Keratinocyte (primary cell): ENCODE data around the gene RCBTB2. TPM values are rescaled to one million over a fixed set of nuclear protein-coding genes. Genes with fewer than 3 reads are reported as not detected.

Experiments
- DNase-seq: peaks from one replicate; pipeline ENCODE4 v3.0.0-alpha.2; 2011; ENCODE audit warnings: low read depth, missing footprints, low spot score
- FAIRE-seq: peaks from 2 replicates; lab custom pipeline; 2011; peaks lifted over from hg19 to GRCh38; lab: Jason Lieb, UNC
- H2AFZ ChIP-seq: 2 replicates; pipeline ENCODE4 v1.6.0; 2012; ENCODE audit warnings: low read length, control low read depth, inconsistent platforms; ENCODE audit not compliant: control insufficient read depth
- H3K27ac ChIP-seq: 2 replicates; pipeline ENCODE4 v1.5.1; 2011; ENCODE audit warnings: low read length; ENCODE audit not compliant: control insufficient read depth, insufficient read depth
- H3K27me3 ChIP-seq: 3 replicates; pipeline ENCODE4 v1.6.0; 2011; ENCODE audit warnings: low read length; ENCODE audit not compliant: control insufficient read depth, insufficient read depth; ENCODE audit errors: extremely low read depth
- H3K36me3 ChIP-seq, 2 experiments: 2 replicates in 1 of 2; 3 replicates in 1 of 2; pipeline ENCODE4 v1.5.1; 2011; ENCODE audit warnings: low read length in 2 of 2, mild to moderate bottlenecking in 1 of 2; ENCODE audit not compliant: control insufficient read depth in 2 of 2, insufficient read depth in 2 of 2; ENCODE audit errors: extremely low read depth in 1 of 2
- H3K4me1 ChIP-seq: 3 replicates; pipeline ENCODE4 v1.5.1; 2011; ENCODE audit warnings: low read length; ENCODE audit not compliant: control insufficient read depth, insufficient read depth; ENCODE audit errors: extremely low read depth
- H3K4me2 ChIP-seq: 3 replicates; pipeline ENCODE4 v1.6.0; 2011; ENCODE audit warnings: low read depth, low read length; ENCODE audit not compliant: control insufficient read depth, insufficient read depth; ENCODE audit errors: extremely low read depth
- H3K4me3 ChIP-seq, 3 experiments: fragments of 200-600 bp in 1 of 3; sonication (generic) in 1 of 3; 2 replicates in 2 of 3; 3 replicates in 1 of 3; pipeline ENCODE4 v1.5.1; 2011 to 2016; ENCODE audit warnings: low read length in 3 of 3, mild to moderate bottlenecking in 3 of 3, control low read depth in 2 of 3, inconsistent platforms in 1 of 3, low read depth in 1 of 3, mixed read lengths in 1 of 3, mixed run types in 1 of 3, moderate library complexity in 1 of 3; ENCODE audit not compliant: control insufficient read depth in 2 of 3, insufficient read depth in 2 of 3; ENCODE audit errors: extremely low read depth in 1 of 3
- H3K79me2 ChIP-seq: 2 replicates; pipeline ENCODE4 v1.6.0; 2012; ENCODE audit warnings: low read length; ENCODE audit not compliant: control insufficient read depth, insufficient read depth
- H3K9ac ChIP-seq: 3 replicates; pipeline ENCODE4 v1.6.0; 2011; ENCODE audit warnings: low read length; ENCODE audit not compliant: control insufficient read depth, insufficient read depth; ENCODE audit errors: extremely low read depth
- H3K9me1 ChIP-seq: 3 replicates; pipeline ENCODE4 v1.6.0; 2011; ENCODE audit warnings: low read length; ENCODE audit not compliant: control insufficient read depth, insufficient read depth; ENCODE audit errors: extremely low read depth
- H3K9me3 ChIP-seq: 2 replicates; pipeline ENCODE4 v1.5.1; 2012; ENCODE audit warnings: low read depth, low read length; ENCODE audit not compliant: control insufficient read depth
- H4K20me1 ChIP-seq: 3 replicates; pipeline ENCODE4 v1.6.0; 2011; ENCODE audit warnings: low read length; ENCODE audit not compliant: control insufficient read depth, insufficient read depth; ENCODE audit errors: extremely low read depth
- EZH2 ChIP-seq: IDR thresholded peaks from one replicate; pipeline ENCODE4 v1.6.1; 2012; ENCODE audit warnings: inconsistent platforms, mild to moderate bottlenecking, low read length, moderate library complexity
- dilution Hi-C: fragments of 300-500 bp; cut with MboI; formaldehyde crosslinking; loops from one replicate; pipeline ENCODE4 v1.7.0; 2020; ENCODE audit warnings: low sequenced_read_pairs; ENCODE audit not compliant: extremely low pct_ligation_motif_present
- polyA plus RNA-seq, 5 experiments: library from polyadenylated mRNA; depleted of rRNA in 3 of 5; stranded (reverse) in 3 of 5; stranded (forward) in 1 of 5; unstranded in 1 of 5; fragments of >200 nt; gene quantifications; 1 replicate in 1 of 5; 2 replicates in 3 of 5; 3 replicates in 1 of 5; pipeline versions ENCODE4 v1.2.1 to v1.2.3, GENCODE V29; 2011 to 2012; ENCODE audit warnings: missing spikeins in 2 of 5, low read depth in 1 of 5, low replicate concordance in 1 of 5
- TF ChIP-seq, protein P1 (sequence below), 3 experiments: IDR thresholded peaks in 1 of 3; conservative IDR thresholded peaks in 1 of 3; optimal IDR thresholded peaks in 1 of 3; 2 replicates in 2 of 3; 3 replicates in 1 of 3; pipeline versions ENCODE3 to v1.5.1; 2011; ENCODE audit warnings: low read length in 3 of 3, mild to moderate bottlenecking in 3 of 3, moderate library complexity in 2 of 3, control low read depth in 1 of 3, inconsistent platforms in 1 of 3; ENCODE audit not compliant: insufficient read depth in 2 of 3; ENCODE audit errors: extremely low read depth in 1 of 3

Gene RCBTB2
- polyA plus RNA-seq, 1 donor (not counting 4 experiments of a cell fraction or from before 2014, with no cell fraction given), result 5.5 TPM

DNA sequence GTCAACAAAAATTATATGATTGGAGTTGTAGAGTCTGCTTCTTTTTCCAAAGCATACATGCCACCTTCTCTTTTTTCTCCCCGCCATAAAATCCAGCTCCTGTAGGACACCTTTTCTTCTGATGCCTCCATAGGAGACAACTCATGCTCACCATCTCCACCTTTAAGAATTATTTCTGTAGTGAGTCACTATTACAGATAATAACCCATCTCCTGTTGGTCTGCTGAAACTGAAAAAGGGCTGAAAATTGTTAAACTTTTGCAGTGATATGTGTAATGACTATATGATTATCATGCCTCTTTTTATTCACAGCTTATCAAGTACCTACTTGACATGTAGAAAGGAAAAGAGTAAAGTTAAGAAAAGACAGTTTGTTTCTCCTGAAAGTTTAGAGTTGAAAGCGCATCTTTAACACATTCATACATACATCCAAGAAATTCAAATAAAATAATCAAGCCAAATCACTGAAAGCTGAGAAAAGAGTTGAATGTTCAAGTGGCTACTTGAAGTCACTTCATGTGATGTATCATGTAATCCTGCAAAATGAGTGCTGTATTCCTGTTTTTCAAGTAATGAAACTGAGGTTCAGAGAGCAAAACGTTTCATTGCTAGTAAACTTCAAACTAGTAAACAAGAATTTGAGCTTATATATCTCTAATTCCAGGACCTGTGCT is 84.5 kb downstream of the RCBTB2 start:
- Histone ChIP-seq H2AFZ (no peak overlapping the region), H3K4me2 (peak overlapping the region; percentile 80), H3K27me3 (no peaks in the 10 kb centered on the region), H3K4me3 (peak overlapping the region in 2 of 3 experiments; percentile 11 to 37), H4K20me1 (no peaks in the 10 kb centered on the region), H3K27ac (peak overlapping the region; percentile 66), H3K9me3 (peaks cover 2% of the 10 kb centered on the region), H3K79me2 (peaks cover 2% of the 10 kb centered on the region), H3K9ac (no peak overlapping the region), H3K36me3 (no peaks in the 10 kb centered on the region), H3K4me1 (peaks cover 24% of the 10 kb centered on the region), H3K9me1 (peaks cover under 1% of the 10 kb centered on the region)
- FAIRE-seq, result peak; percentile 56
- TF ChIP-seq, protein P1, sequence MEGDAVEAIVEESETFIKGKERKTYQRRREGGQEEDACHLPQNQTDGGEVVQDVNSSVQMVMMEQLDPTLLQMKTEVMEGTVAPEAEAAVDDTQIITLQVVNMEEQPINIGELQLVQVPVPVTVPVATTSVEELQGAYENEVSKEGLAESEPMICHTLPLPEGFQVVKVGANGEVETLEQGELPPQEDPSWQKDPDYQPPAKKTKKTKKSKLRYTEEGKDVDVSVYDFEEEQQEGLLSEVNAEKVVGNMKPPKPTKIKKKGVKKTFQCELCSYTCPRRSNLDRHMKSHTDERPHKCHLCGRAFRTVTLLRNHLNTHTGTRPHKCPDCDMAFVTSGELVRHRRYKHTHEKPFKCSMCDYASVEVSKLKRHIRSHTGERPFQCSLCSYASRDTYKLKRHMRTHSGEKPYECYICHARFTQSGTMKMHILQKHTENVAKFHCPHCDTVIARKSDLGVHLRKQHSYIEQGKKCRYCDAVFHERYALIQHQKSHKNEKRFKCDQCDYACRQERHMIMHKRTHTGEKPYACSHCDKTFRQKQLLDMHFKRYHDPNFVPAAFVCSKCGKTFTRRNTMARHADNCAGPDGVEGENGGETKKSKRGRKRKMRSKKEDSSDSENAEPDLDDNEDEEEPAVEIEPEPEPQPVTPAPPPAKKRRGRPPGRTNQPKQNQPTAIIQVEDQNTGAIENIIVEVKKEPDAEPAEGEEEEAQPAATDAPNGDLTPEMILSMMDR (optimal IDR thresholded peaks at IDR 0.05 in 1 of 3, IDR thresholded peaks at IDR 0.05 in 1 of 3, conservative IDR thresholded peaks at IDR 0.05 in 1 of 3; ENCODE audit: extremely low read depth in 1 of 3, insufficient read depth in 2 of 3, low read length in 3 of 3), result no peak
- TF ChIP-seq EZH2, result no peak
- dilution Hi-C loops, result no loop called here
- no peak for DNase-seq

DNA sequence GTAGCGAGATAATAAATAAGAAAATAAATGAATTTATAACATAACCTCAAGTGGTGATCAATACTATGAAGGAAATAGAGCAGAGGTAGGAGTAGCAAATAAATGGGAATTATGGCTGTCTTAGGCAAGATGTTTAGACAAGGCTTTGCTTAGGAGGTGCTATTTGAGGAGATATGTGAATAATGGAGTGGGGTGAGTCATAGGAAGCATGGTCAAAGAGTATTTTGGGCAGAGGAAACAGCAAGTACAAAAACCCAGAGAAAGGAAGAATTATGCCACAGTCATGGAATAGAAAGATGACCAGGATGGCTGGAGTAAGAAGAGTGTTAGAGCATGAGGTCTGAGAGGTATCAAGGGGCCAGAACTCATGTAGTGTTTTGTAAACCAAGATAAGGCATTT is 86.4 kb downstream of the RCBTB2 start:
- H3K79me2 ChIP-seq, result peaks cover 2% of the 10 kb centered on the region
- H4K20me1 ChIP-seq, result no peaks in the 10 kb centered on the region
- no peaks in the 10 kb centered on the region for H3K36me3 ChIP-seq
- H3K27ac ChIP-seq, result no peak overlapping the region
- TF ChIP-seq, protein P1 (optimal IDR thresholded peaks at IDR 0.05 in 1 of 3, IDR thresholded peaks at IDR 0.05 in 1 of 3, conservative IDR thresholded peaks at IDR 0.05 in 1 of 3; ENCODE audit: extremely low read depth in 1 of 3, insufficient read depth in 2 of 3, low read length in 3 of 3), result no peak
- no peak for TF ChIP-seq EZH2
- dilution Hi-C loops, result no loop called here
- no peaks in the 10 kb centered on the region for H3K9me1 ChIP-seq
- H3K4me2 ChIP-seq, result no peak overlapping the region
- H3K9me3 ChIP-seq, result peaks cover 2% of the 10 kb centered on the region
- DNase-seq (no peak), FAIRE-seq (peak; percentile 72)
- no peak overlapping the region for H2AFZ ChIP-seq
- no peaks in the 10 kb centered on the region for H3K27me3 ChIP-seq
- no peak overlapping the region for H3K9ac ChIP-seq
- H3K4me3 ChIP-seq, result peak overlapping the region in 1 of 3 experiments; percentile 12
- peaks cover 24% of the 10 kb centered on the region for H3K4me1 ChIP-seq
